Measurements from ENCODE around the gene TRABD2B. TPM values are rescaled to one million over a fixed set of nuclear protein-coding genes. Genes with fewer than 3 reads are reported as not detected.

Gene TRABD2B
- total RNA-seq, 1 donor from 2014 or later: 6.2 TPM

DNA sequence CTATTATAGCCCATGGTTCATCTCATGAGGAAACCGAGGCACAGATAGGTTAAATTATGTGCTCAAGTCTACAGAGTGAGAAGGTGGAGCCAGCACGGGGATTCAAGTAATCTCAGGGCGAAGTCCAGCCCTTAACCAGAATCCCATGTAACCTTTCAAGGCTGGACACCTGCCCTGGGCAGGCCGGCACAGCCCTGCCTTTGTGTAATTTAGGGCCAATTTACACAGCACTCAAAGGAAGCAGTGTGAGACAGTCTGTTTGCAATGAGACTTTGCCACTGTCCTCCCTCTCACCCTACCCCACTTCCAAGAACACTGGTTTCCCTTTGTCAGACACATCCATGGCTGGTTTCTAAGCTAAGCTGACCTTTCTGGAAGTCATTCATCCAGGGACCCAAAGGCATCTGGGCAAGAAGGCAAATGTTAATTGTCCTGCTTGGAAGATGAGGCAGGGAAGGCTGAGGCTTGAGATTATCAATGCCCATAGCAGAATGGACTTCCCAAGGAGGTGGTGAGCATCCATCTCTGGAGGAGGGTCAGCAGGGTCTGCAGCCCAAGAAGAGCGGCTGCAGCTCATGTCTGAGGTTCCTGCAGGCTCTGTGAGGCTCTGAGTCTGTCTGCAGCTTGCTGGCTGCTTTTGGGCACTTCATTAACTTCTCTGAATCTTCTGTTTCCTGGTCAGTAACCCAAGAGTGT is 159.2 kb downstream of the TRABD2B start:
- Mint-ChIP-seq H3K4me1 (peaks cover 9% of the 10 kb centered on the region), H3K27me3 (ENCODE audit: low read depth) (peaks cover 13% of the 10 kb centered on the region), H3K36me3 (peaks cover 6% of the 10 kb centered on the region), H3K27ac (no peak overlapping the region), H3K9me3 (peaks cover 16% of the 10 kb centered on the region), H3K4me3 (no peak overlapping the region)
- TF ChIP-seq, protein P1, sequence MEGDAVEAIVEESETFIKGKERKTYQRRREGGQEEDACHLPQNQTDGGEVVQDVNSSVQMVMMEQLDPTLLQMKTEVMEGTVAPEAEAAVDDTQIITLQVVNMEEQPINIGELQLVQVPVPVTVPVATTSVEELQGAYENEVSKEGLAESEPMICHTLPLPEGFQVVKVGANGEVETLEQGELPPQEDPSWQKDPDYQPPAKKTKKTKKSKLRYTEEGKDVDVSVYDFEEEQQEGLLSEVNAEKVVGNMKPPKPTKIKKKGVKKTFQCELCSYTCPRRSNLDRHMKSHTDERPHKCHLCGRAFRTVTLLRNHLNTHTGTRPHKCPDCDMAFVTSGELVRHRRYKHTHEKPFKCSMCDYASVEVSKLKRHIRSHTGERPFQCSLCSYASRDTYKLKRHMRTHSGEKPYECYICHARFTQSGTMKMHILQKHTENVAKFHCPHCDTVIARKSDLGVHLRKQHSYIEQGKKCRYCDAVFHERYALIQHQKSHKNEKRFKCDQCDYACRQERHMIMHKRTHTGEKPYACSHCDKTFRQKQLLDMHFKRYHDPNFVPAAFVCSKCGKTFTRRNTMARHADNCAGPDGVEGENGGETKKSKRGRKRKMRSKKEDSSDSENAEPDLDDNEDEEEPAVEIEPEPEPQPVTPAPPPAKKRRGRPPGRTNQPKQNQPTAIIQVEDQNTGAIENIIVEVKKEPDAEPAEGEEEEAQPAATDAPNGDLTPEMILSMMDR (IDR thresholded peaks at IDR 0.05; ENCODE audit: unreplicated experiment): no peak
- no peak for DNase-seq (ENCODE audit: low spot score in 2 of 2, unreplicated experiment in 2 of 2)

DNA sequence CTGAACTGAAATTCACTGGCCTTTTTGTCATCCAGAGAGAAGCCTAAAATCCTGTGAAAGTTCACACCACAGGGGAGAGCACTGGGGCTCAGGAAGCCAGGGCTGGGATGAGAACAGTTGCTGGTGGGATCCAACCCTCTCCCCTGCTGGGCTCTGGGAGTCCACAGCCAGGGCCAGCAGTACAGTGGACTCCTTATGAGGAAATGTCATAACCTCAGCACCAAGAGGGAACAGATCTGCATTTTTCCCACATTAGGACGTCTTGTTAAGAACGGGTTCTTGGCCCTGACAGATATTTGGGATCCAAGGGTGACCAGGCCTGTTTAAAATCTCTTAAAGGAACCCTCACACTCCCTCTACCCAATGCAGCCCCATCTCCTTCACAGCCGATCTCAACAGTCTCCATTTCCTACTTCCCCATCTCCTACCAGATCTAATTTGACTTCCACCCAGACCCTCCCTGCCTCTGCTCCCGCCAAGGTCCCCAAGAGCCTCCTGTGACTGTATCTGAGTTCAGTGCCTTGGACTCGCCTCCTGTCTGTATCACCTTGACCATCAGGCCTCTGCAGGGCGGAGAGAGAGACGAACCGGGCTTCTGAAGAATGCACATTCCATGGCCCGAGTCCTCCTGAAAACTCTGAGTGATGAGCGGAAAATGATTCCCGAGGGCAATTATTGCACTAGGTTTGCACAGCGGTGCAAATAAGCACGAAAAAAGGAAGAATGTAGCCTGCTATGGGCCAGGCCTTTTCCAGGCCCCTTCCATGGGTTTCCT is 159.9 kb downstream of the TRABD2B start:
- Mint-ChIP-seq H3K36me3 (peaks cover 6% of the 10 kb centered on the region), H3K4me1 (peaks cover 9% of the 10 kb centered on the region), H3K27me3 (ENCODE audit: low read depth) (peaks cover 6% of the 10 kb centered on the region), H3K4me3 (no peak overlapping the region), H3K9me3 (peaks cover 16% of the 10 kb centered on the region), H3K27ac (no peak overlapping the region)
- no peak for DNase-seq (ENCODE audit: low spot score in 2 of 2, unreplicated experiment in 2 of 2)
- TF ChIP-seq, protein P1 (IDR thresholded peaks at IDR 0.05; ENCODE audit: unreplicated experiment): no peak

DNA sequence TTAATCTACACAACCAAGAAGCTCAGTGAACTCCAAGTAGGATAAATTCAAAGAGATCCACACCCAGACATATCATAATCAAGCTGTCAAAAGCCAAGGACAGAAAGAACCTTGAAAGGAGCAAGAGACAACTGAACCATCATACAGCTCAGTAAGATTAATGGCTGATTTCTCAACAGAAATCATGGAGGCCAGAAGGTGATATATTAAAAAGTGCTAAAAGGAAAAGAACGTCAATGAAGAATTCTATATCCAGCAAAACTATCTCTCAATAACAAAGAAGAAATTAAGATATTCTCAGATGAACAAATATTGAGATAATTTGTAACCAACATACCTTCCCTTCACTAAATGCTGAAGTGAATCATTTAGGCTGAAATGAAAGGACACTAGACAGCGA is 161.8 kb downstream of the TRABD2B start:
- peaks cover 16% of the 10 kb centered on the region for H3K4me1 Mint-ChIP-seq
- H3K4me3 Mint-ChIP-seq: no peak overlapping the region
- H3K9me3 Mint-ChIP-seq: peaks cover 16% of the 10 kb centered on the region
- peaks cover 3% of the 10 kb centered on the region for H3K27me3 Mint-ChIP-seq (ENCODE audit: low read depth)
- DNase-seq (ENCODE audit: low spot score in 2 of 2, unreplicated experiment in 2 of 2): no peak
- TF ChIP-seq, protein P1 (IDR thresholded peaks at IDR 0.05; ENCODE audit: unreplicated experiment): no peak
- peaks cover 6% of the 10 kb centered on the region for H3K36me3 Mint-ChIP-seq
- H3K27ac Mint-ChIP-seq: no peak overlapping the region

DNA sequence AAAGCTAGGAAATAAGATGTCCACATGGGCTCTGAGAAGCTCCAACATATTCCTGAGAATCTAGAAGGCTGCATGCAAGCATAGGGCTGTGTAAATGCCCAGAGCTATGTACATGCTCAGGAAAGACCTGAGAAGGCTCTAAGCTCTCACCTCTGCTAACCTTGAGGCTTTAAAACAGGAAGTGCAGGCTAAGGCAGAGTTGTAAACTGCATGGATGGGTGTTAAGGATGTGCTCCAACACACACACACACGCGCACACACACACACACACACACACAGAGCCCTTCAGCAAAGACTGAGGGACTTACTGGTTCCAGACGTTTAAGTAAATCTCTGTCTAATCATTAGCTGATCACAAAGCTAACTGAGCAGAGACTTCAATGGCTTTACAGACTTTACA is 162.9 kb downstream of the TRABD2B start:
- DNase-seq (ENCODE audit: low spot score in 2 of 2, unreplicated experiment in 2 of 2): no peak
- peaks cover 5% of the 10 kb centered on the region for H3K27me3 Mint-ChIP-seq (ENCODE audit: low read depth)
- H3K4me1 Mint-ChIP-seq: peaks cover 22% of the 10 kb centered on the region
- TF ChIP-seq, protein P1 (IDR thresholded peaks at IDR 0.05; ENCODE audit: unreplicated experiment): no peak
- peaks cover 6% of the 10 kb centered on the region for H3K36me3 Mint-ChIP-seq
- H3K27ac Mint-ChIP-seq: no peak overlapping the region
- peaks cover 16% of the 10 kb centered on the region for H3K9me3 Mint-ChIP-seq
- no peak overlapping the region for H3K4me3 Mint-ChIP-seq

DNA sequence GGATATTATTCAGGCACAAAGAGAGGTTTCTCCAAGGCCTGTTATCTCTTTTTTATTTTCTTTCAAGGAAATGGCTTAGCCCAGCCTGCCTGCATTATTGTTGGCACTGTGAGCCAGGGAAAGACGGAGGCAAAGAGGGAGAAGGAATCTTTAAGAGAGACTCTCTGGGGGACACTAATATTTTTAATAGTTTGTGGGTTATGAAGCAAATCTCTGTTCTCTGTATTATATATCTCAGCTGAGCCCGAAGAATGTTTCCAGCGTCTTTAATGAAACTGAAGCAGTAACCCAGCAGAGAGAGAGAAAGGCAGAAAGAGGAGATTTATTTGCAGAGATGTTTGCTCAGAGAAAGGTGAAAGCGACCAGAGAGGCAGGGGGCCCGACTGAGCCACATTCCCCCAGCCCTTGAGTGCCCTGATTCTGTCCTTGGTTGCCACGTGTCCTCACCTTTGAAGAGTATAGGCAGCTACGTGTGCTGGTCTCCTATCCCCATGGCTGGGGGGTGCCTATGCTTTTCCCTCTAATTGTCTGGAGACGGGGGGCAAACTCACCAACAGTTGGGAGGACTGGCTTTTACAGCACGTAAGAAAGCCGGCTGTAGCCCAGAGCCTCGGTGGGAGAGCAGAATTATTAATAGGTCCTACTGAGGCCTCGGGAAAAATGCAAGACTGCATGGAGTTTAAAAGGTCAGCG is 166.4 kb downstream of the TRABD2B start:
- peak overlapping the region; percentile 70 for H3K27ac Mint-ChIP-seq
- H3K4me1 Mint-ChIP-seq: peaks cover 30% of the 10 kb centered on the region
- H3K36me3 Mint-ChIP-seq: peaks cover 6% of the 10 kb centered on the region
- TF ChIP-seq, protein P1 (IDR thresholded peaks at IDR 0.05; ENCODE audit: unreplicated experiment): no peak
- DNase-seq (ENCODE audit: low spot score in 2 of 2, unreplicated experiment in 2 of 2): no peak
- no peak overlapping the region for H3K4me3 Mint-ChIP-seq
- H3K9me3 Mint-ChIP-seq: peaks cover 12% of the 10 kb centered on the region
- peaks cover 6% of the 10 kb centered on the region for H3K27me3 Mint-ChIP-seq (ENCODE audit: low read depth)

Data from mesothelial cell of epicardium (in vitro differentiated cells).